NCI-H128 (cell line): ENCODE data around the gene IRAK3.
"Not testable (repeated sequence)": the region's sequence is repeated elsewhere in the genome, so short reads cannot be mapped to it uniquely, and the experiment has no call there.

Source experiments
- DNase-seq: peaks from one replicate; lab custom pipeline; 2025; ENCODE audit not compliant: unreplicated experiment; lab: John Stamatoyannopoulos, UW

The IRAK3 gene

DNA sequence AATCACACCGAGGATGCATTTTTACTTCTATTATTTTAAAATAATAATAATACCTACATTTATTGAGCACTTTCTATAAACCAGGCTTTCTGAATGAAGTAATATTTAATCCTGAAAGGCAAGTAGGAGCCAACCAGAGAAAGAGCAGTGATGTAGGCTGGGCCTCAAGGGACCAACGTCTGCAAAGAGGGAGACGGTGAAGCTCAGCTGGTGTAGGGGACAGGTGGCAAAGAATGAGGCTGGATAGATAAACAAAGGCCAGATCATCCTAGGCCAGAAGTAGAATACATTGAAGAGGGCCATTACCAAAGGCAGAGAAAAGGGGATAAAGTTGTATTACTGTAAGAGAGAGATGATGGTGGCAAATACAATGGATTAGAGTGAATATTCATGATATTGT, 18.4 kb upstream of the IRAK3 start:
- DNase-seq, result no peak

DNA sequence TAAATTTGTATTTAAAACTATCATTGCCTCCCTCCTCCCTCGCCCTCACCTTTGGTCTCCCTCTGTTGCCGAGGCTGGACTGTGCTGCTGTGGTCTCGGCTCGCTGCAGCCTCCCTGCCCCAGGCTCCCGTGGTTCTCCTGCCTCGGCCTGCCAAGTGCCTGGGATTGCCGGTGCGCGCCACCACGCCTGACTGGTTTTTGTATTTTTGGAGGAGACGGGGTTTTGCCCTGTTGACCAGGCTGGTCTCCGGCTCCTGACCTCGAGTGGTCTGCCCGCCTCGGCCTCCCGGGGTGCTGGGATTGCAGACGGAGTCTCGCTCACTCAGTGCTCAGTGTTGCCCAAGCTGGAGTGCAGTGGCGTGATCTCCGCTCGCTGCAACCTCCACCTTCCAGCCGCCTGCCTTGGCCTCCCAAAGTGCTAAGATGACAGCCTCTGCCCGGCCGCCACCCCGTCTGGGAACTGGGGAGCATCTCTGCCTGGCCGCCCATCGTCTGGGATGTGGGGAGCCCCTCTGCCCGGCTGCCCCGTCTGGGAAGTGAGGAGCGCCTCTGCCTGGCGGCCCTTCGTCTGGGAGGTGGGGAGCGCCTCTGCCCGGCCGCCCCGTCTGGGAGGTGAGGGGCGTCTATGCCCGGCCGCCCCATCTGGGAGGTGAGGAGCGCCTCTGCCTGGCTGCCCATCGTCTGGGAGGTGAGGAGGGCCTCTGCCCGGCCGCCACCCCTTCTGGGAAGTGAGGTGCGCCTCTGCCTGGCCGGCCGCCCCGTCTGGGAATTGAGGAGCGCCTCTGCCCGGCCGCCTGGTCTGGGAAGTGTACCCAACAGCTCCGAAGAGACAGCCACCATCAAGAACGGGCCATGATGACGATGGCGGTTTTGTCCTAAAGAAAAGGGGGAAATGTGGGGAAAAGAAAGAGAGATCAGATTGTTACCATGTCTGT, 14.4 kb upstream of the IRAK3 start:
- not testable (repeated sequence) for DNase-seq

GRCh38 chr12:66176105-66176900, 12.7 kb upstream of the IRAK3 start:
- no peak for DNase-seq

GRCh38 chr12:66182956-66183355, 6.1 kb upstream of the IRAK3 start:
- DNase-seq, result no peak

DNA sequence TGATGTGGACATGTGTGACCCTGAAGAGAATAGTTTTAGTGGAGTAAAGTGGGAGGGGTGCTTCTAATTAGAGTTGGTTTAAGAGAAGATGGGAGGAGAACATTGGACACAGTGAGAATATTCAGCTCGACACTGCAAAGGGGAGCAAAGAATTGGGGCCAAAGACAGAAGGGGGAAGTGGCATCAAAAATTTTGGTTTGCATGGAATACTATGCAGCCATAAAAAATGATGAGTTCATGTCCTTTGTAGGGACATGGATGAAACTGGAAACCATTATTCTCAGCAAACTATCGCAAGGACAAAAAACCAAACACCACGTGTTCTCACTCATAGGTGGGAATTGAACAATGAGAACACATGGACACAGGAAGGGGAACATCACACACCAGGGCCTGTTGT, 4.2 kb upstream of the IRAK3 start:
- DNase-seq, result not testable (repeated sequence)

DNA sequence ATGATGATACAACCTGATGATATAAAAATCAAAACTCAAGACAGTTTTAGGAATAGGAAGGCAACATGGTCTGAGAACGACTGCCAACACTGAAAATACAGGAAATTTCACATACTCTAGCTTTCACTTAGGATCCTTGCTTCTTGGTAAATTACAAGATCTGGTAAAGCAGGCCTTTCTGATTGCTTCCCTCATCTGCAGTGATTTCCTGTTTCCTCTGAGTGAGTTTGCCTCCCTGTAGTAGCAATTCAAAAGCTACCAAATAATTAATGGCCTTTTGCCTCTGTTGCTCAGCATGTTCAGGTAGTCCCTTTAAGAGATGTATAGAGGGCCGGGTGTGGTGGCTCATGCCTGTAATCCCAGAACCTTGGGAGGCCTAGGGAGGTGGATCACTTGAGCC, 2.0 kb upstream of the IRAK3 start:
- DNase-seq, result no peak

DNA sequence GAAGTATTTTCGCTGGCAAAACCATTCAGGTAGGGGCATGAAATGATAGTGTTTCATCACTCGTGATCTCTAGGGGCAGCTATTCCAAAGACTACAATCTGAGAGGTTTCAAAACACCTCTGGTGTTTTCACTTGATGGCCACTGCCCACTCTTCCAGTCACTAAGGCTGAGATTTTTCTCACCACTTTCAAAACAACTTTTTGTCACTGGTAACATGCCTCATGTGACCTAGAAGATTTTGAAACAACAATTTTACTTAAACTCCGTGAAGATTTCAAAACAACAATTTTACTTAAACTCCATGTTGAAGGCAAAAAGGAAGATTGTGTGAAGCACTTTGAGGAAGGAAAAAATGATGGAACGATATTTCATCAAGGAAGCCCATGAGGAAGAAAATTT, 1.2 kb upstream of the IRAK3 start:
- no peak for DNase-seq

GRCh38 chr12:66189486-66189843, 451 bp downstream of the IRAK3 start:
- DNase-seq, result no peak

- DNase-seq, result no peak
These were observed 875 bp downstream of the IRAK3 start for GRCh38 chr12:66189889-66190288.

DNA sequence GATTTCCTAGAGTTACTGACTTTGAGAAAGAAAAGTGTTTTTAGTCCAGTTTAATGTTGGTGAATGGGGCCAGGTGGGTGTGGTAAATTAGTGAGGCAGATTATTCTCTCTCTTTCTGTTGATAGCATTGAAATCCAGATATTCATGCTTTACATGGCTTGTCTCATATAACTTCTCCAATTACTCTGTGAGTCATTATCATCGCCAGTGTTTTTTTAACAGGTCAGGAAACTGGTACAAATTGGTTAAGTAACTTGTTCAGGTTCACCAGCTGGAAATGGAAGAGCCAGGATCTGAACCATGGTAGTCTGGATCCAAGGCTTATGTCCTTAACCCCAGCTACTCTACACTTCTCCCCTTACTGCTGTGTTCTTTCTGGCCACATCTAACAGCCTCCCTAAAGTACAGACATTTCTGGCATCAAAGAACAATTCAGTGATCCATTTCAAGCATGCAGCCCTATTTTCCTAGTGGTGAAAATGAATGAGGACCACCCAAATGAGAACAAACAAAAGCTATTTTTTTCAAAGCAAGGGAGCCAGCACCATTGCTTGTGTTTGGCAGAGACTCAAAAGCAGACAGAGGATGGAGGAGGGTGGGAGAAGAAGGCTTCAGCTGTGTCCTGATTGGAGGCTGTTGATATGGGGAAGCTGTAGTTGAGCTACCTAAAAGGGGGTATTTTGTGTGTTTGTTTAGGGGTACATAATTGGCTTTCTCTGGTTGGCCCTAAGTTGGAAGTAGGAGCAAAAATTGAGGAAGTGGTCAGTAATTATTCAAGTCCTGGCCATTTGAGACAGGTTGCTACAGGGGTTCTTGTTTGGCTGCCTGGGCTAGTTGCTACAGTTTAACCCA, 1.7 kb downstream of the IRAK3 start:
- no peak for DNase-seq

- no peak for DNase-seq
These were observed 2.6 kb downstream of the IRAK3 start for GRCh38 chr12:66191547-66192126.

DNA sequence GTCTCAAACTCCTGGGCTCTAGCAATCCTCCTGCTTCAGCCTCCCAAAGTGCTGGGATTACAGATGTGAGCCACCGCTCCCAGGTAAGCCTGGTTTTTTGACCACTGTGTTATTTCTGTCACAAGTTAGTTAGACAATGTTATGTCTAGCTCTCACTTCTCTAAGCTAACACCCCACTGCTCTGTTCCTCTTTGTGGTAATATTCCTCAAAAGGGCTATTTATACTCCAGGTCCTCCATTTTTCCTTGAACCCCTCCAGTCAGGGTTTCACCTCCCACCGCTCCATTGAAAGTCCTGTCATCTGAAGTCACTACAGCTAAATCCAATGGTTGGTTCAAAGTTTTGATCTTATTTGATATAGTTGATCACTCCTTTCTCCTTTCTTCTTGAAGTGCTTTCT, 5.1 kb downstream of the IRAK3 start:
- no peak for DNase-seq

DNA sequence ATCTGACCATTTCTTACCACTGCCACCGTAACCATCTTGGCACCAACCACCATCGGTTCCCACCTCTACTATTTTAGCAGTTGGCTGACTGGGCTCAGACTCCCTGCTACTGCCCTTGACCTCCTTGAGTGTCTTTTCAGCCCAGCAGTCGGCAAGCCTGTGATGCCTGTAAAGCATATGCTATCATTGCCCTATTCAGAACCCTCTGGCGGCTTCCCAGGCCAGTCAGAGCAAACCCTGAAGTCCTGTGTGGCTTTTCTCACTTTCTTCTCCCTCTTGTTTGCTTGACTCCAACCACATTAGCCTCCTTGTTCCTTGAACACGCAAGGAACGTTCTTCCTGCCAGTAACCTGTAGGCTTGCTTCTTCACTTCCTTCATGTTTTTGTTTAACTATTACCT, 6.2 kb downstream of the IRAK3 start:
- DNase-seq, result no peak

- no peak for DNase-seq
These were observed 7.8 kb downstream of the IRAK3 start for GRCh38 chr12:66196806-66197205.

- DNase-seq, result no peak
These were observed 8.5 kb downstream of the IRAK3 start for GRCh38 chr12:66197495-66197921.

- DNase-seq, result no peak
These were observed 10.1 kb downstream of the IRAK3 start for GRCh38 chr12:66199141-66199540.

- DNase-seq, result no peak
These were observed 11.0 kb downstream of the IRAK3 start for GRCh38 chr12:66199831-66200509.

DNA sequence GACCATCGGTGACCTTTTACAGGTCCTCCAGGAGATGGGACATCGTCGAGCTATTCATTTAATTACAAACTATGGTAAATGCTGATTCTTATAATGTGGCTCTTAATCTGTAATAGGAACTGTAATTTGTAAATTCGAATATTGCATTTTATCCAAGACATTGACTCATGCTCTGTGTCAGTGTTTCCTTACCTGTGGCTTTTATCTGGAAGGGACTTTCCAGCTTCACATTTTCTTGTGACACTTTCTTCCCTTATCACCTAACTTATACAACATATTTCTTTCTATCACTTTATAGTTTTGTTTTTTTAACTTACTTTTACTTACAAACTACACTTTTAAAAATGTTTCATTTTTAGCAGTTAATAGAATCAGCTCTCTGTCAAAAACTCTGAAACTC, 14.8 kb downstream of the IRAK3 start:
- no peak for DNase-seq

DNA sequence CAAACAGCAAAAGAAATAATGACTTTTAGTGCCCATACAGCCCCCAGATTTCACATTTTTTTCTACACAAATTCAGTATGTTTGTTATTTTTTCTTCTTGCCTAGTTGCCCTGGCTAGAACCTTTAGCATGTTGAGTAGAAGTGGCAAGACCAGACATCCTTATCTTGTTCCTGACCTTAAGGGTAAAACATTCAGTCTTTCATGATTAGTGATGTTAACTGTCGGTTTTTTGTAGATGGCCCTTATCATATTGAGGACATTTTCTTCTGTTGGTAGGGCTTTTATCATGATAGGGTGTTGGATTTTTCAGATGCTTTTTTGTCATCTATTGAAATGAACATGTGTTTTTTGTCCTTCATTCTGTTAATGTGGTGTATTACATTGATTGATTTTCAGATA, 17.1 kb downstream of the IRAK3 start:
- no peak for DNase-seq

- no peak for DNase-seq
These were observed 21.8 kb downstream of the IRAK3 start for GRCh38 chr12:66210840-66211239.
